H1 (cell line): Measurements from ENCODE around the gene PDCD10. TPM values are rescaled to one million over a fixed set of nuclear protein-coding genes. Genes with fewer than 3 reads are reported as not detected.

ENCODE experiments used
- CTCF ChIA-PET: fragments of 300-600 bp; sonication (Branson Sonifier 250); formaldehyde crosslinking; loops from one replicate; lab custom pipeline; 2021; ENCODE audit not compliant: partially characterized antibody; lab: Charles Lee
- POLR2A ChIA-PET: fragments of 300-600 bp; sonication (Branson Sonifier 250); formaldehyde crosslinking; loops from one replicate; lab custom pipeline; 2021; ENCODE audit warnings: inconsistent platforms; ENCODE audit not compliant: partially characterized antibody; lab: Charles Lee
- DNase-seq, 2 experiments: peaks; one replicate each; pipeline versions ENCODE4 v3.0.0 to v3.0.0-alpha.2; 2010 to 2022; ENCODE audit warnings: low spot score in 2 of 2, low read depth in 1 of 2, mixed read lengths in 1 of 2
- FAIRE-seq: peaks from 2 replicates; lab custom pipeline; 2011; peaks lifted over from hg19 to GRCh38; lab: Jason Lieb, UNC
- H2AFZ ChIP-seq: 2 replicates; pipeline ENCODE4 v1.8.1; 2012; ENCODE audit warnings: low read length, inconsistent platforms
- H2AK5ac ChIP-seq: 2 replicates; pipeline ENCODE4 v1.6.1; 2013; ENCODE audit warnings: low read depth, low read length
- H2BK120ac ChIP-seq: replicated peaks from 2 replicates; pipeline ENCODE3; 2013; ENCODE audit warnings: low read depth, low read length, inconsistent platforms
- H2BK12ac ChIP-seq: 2 replicates; pipeline ENCODE4 v1.6.1; 2013; ENCODE audit warnings: low read depth, low read length
- H2BK15ac ChIP-seq: 2 replicates; pipeline ENCODE4 v1.6.1; 2013; ENCODE audit warnings: low read length
- H2BK20ac ChIP-seq: 2 replicates; pipeline ENCODE4 v1.6.1; 2013; ENCODE audit warnings: low read length
- H2BK5ac ChIP-seq: 2 replicates; pipeline ENCODE4 v1.6.1; 2013; ENCODE audit warnings: low read depth, low read length
- H3K14ac ChIP-seq: 2 replicates; pipeline ENCODE4 v1.6.1; 2013; ENCODE audit warnings: inconsistent platforms; ENCODE audit not compliant: insufficient read length
- H3K18ac ChIP-seq: 2 replicates; pipeline ENCODE4 v1.6.1; 2013; ENCODE audit warnings: low read length; ENCODE audit errors: extremely low read depth
- H3K23ac ChIP-seq: 2 replicates; pipeline ENCODE4 v1.6.1; 2013; ENCODE audit warnings: inconsistent platforms; ENCODE audit not compliant: insufficient read length
- H3K23me2 ChIP-seq: 2 replicates; pipeline ENCODE4 v1.6.1; 2013; ENCODE audit warnings: low read depth, low read length
- H3K27ac ChIP-seq: 2 replicates; pipeline ENCODE4 v1.6.1; 2011; ENCODE audit warnings: low read depth, low read length, inconsistent platforms
- H3K27me3 ChIP-seq, 4 experiments: replicated peaks in 1 of 4; 1 replicate in 1 of 4; 2 replicates in 3 of 4; pipeline versions ENCODE4 v1.6.1 to v1.8.1; 2011 to 2013; ENCODE audit warnings: low read length in 3 of 4, mild to moderate bottlenecking in 3 of 4, inconsistent platforms in 2 of 4, mixed read lengths in 2 of 4, moderate library complexity in 1 of 4; ENCODE audit not compliant: control insufficient read depth in 3 of 4, insufficient read depth in 3 of 4; ENCODE audit errors: extremely low read depth in 1 of 4
- H3K36me3 ChIP-seq, 4 experiments: 2 replicates each; pipeline versions ENCODE4 v1.6.1 to v1.8.1; 2011 to 2013; ENCODE audit warnings: mild to moderate bottlenecking in 4 of 4, low read length in 3 of 4, moderate library complexity in 2 of 4, control low read depth in 1 of 4, inconsistent platforms in 1 of 4; ENCODE audit not compliant: insufficient read depth in 4 of 4, control insufficient read depth in 2 of 4
- H3K4ac ChIP-seq: replicated peaks from 2 replicates; pipeline ENCODE3; 2013; ENCODE audit warnings: low read length, low read depth, mixed read lengths, inconsistent platforms; ENCODE audit not compliant: insufficient read length
- H3K4me1 ChIP-seq, 4 experiments: replicated peaks in 1 of 4; 1 replicate in 1 of 4; 2 replicates in 3 of 4; pipeline versions ENCODE4 v1.6.1 to v1.8.1; 2011 to 2013; ENCODE audit warnings: low read length in 3 of 4, inconsistent platforms in 2 of 4, mixed read lengths in 1 of 4; ENCODE audit not compliant: insufficient read depth in 4 of 4, control insufficient read depth in 3 of 4
- H3K4me2 ChIP-seq, 2 experiments: 2 replicates each; pipeline versions ENCODE4 v1.6.1 to v1.8.1; 2011 to 2013; ENCODE audit warnings: low read depth in 2 of 2, low read length in 2 of 2, control low read depth in 1 of 2, inconsistent platforms in 1 of 2, mild to moderate bottlenecking in 1 of 2; ENCODE audit not compliant: insufficient read depth in 1 of 2
- H3K4me3 ChIP-seq, 4 experiments: fragments of 200-600, 300-600 bp in 1 of 4; sonication (generic), shearing (Covaris generic), sonication (Bioruptor Twin) in 1 of 4; 2 replicates each; pipeline versions ENCODE4 v1.5.1 to v1.8.1; 2011 to 2016; ENCODE audit warnings: low read length in 4 of 4, low read depth in 3 of 4, control low read depth in 2 of 4, inconsistent platforms in 2 of 4, mild to moderate bottlenecking in 2 of 4, mixed read lengths in 1 of 4, moderate library complexity in 1 of 4; ENCODE audit not compliant: insufficient read depth in 2 of 4; ENCODE audit errors: extremely low read depth in 1 of 4
- H3K56ac ChIP-seq: replicated peaks from 2 replicates; pipeline ENCODE3; 2013; ENCODE audit warnings: low read depth, mild to moderate bottlenecking, mixed read lengths, low read length, inconsistent platforms; ENCODE audit not compliant: insufficient read length
- H3K79me1 ChIP-seq: 2 replicates; pipeline ENCODE4 v1.6.1; 2013; ENCODE audit warnings: low read depth, low read length, control low read depth
- H3K79me2 ChIP-seq, 2 experiments: 2 replicates each; pipeline versions ENCODE4 v1.6.1 to v1.8.1; 2012 to 2013; ENCODE audit warnings: low read length in 2 of 2, mild to moderate bottlenecking in 2 of 2, inconsistent platforms in 1 of 2; ENCODE audit not compliant: insufficient read depth in 2 of 2, control insufficient read depth in 1 of 2
- H3K9ac ChIP-seq, 4 experiments: replicated peaks in 1 of 4; 1 replicate in 1 of 4; 2 replicates in 3 of 4; pipeline versions ENCODE4 v1.6.1 to v1.8.1; 2011 to 2013; ENCODE audit warnings: low read depth in 3 of 4, low read length in 3 of 4, control low read depth in 2 of 4, mild to moderate bottlenecking in 2 of 4, moderate library complexity in 2 of 4, inconsistent platforms in 1 of 4; ENCODE audit errors: extremely low read depth in 1 of 4
- H3K9me3 ChIP-seq, 2 experiments: 2 replicates each; pipeline versions ENCODE4 v1.6.1 to v1.8.1; 2012 to 2013; ENCODE audit warnings: mild to moderate bottlenecking in 2 of 2, moderate library complexity in 2 of 2, control low read depth in 1 of 2, inconsistent platforms in 1 of 2, low read depth in 1 of 2, low read length in 1 of 2, mixed read lengths in 1 of 2; ENCODE audit not compliant: insufficient read depth in 2 of 2
- H4K20me1 ChIP-seq, 2 experiments: replicated peaks in 1 of 2; 2 replicates each; pipeline versions ENCODE3 to v1.8.1; 2011 to 2013; ENCODE audit warnings: inconsistent platforms in 2 of 2, low read length in 2 of 2, mild to moderate bottlenecking in 1 of 2; ENCODE audit not compliant: insufficient read depth in 2 of 2, control insufficient read depth in 1 of 2
- H4K5ac ChIP-seq: 2 replicates; pipeline ENCODE4 v1.6.1; 2013; ENCODE audit warnings: low read length, low read depth, mixed read lengths, inconsistent platforms; ENCODE audit not compliant: insufficient read length
- H4K8ac ChIP-seq: 2 replicates; pipeline ENCODE4 v1.8.0; 2013; ENCODE audit warnings: mild to moderate bottlenecking, moderate library complexity, low read length, inconsistent platforms; ENCODE audit not compliant: insufficient read depth; ENCODE audit errors: extremely low read depth
- H4K91ac ChIP-seq: replicated peaks from 2 replicates; pipeline ENCODE3; 2013; ENCODE audit warnings: low read length, mixed read lengths, inconsistent platforms; ENCODE audit not compliant: insufficient read length
- CBX5 ChIP-seq: fragments of 300-800, 300-1000 bp; sonication (generic); IDR thresholded peaks from 2 replicates; pipeline ENCODE4 v1.7.1; 2016; ENCODE audit warnings: antibody characterized with exemption, low read length, low read depth
- KDM1A ChIP-seq: fragments of 200-600, 300-600 bp; sonication (generic); IDR thresholded peaks from 2 replicates; pipeline ENCODE4 v1.7.1; 2016; ENCODE audit warnings: mild to moderate bottlenecking, low read length, borderline replicate concordance
- WGBS, 2 experiments: shearing (Covaris generic) in 1 of 2; methylation state at CpG; one replicate each; pipeline versions ENCODE4 v1.1.6 to v1.1.7; 2013 to 2015; ENCODE audit warnings: low lambda C conversion rate in 2 of 2, mixed read lengths in 2 of 2, inconsistent platforms in 1 of 2, low coverage in 1 of 2, missing lambda C conversion rate in 1 of 2; ENCODE audit not compliant: insufficient replicate concordance in 2 of 2, insufficient coverage in 1 of 2, insufficient read length in 1 of 2; ENCODE audit errors: extremely low coverage in 1 of 2, missing lambda C conversion rate in 1 of 2; 5-methylcytosine and 5-hydroxymethylcytosine counted together
- polyA plus RNA-seq, 7 experiments: library from polyadenylated mRNA; depleted of rRNA in 3 of 7; stranded (reverse) in 5 of 7; unstranded in 2 of 7; fragments of >200 nt in 5 of 7; fragments of 200-250 nt in 2 of 7; gene quantifications; 1 replicate in 5 of 7; 2 replicates in 1 of 7; 4 replicates in 1 of 7; pipeline versions ENCODE4 v1.2.1 to v1.2.3, GENCODE V29; 2011 to 2013; ENCODE audit warnings: missing spikeins in 2 of 7, mixed read lengths in 2 of 7
- total RNA-seq: library from RNA; stranded (reverse); fragmentation: NEBNext Ultra II Directional; extraction: Animal tissue kit (Norgen Biotek cat#: 25700); gene quantifications from 2 replicates; pipeline ENCODE4 v1.2.1, GENCODE V29; 2021

PDCD10 gene
- total and polyA plus RNA-seq, 2 of the 8 experiments (the other 6 are each of a cell fraction or from before 2014, with no cell fraction given), result 52.0 to 76.6 TPM

DNA sequence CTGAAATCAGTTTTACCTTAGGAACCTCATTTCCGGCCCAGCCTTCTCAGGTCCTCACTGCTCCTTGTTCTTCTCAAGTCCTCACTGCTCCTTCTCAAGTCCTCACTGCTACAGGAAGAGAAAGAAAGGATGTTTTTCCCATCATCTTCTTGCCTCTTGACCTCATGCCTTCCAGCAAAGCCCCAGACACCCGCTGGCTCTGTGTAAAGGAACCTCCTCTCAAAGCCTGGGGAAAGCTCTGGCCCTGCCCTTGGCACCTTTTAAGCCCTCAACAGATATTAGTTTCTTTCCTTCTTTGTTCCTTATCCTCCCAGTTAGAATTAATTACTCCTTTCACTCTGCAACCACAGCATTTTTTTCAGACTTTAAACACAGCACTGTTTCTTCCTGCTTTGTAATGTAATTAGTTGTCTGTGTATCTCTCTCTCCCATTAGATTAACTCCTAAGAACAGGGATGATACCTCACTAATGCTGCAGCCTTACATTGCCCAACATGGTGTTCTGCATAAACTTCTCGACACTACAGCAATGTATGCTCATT, 76.9 kb downstream of the PDCD10 start:
- H3K14ac ChIP-seq, result no peak overlapping the region
- no peak overlapping the region for H2BK120ac ChIP-seq
- H4K91ac ChIP-seq, result no peak overlapping the region
- no peak overlapping the region for H2AK5ac ChIP-seq
- ChIA-PET POLR2A (interaction anchor here (0.9 to 1.0 kb wide), 2 partner anchors 11 to 16 kb away, joined by 3 read pairs; no protein-coding TSS in a partner anchor), CTCF (interaction anchor here (1.1 kb wide), 1 partner anchor 11 kb away, joined by 3 read pairs; no protein-coding TSS in a partner anchor)
- TF ChIP-seq KDM1A, result no peak
- TF ChIP-seq CBX5, result no peak
- no peak for FAIRE-seq
- H4K20me1 ChIP-seq, result no peaks in the 10 kb centered on the region
- H4K8ac ChIP-seq, result no peak overlapping the region
- peak overlapping the region; percentile 98 for H2AFZ ChIP-seq
- 63% methylated on average over 3 of the region's 3 CpGs; no CpG with 5 or more reads in 1 of the 2 experiments for WGBS, 2 experiments
- H2BK5ac ChIP-seq, result 0 out of 2 replicates have a peak overlapping the region, but pooled peaks have one; percentile 30
- H3K9me3 ChIP-seq, result peaks cover 0 to 4% of the 10 kb centered on the region in 2 experiments; a peak in 1 of 4 replicates
- no peak overlapping the region for H3K27ac ChIP-seq
- peaks cover 3 to 10% (median 8%) of the 10 kb centered on the region in 4 experiments; a peak in 5 of 7 replicates for H3K4me1 ChIP-seq
- no peaks in the 10 kb centered on the region for H3K79me2 ChIP-seq
- H3K18ac ChIP-seq, result no peak overlapping the region
- no peaks in the 10 kb centered on the region for H3K23me2 ChIP-seq
- 0 out of 2 replicates have a peak overlapping the region, but pooled peaks have one; percentile 9 for H2BK20ac ChIP-seq
- DNase-seq, result no peak
- no peak overlapping the region; a peak in 1 of 7 replicates for H3K9ac ChIP-seq
- H3K79me1 ChIP-seq, result no peaks in the 10 kb centered on the region
- no peak overlapping the region for H3K4ac ChIP-seq
- no peak overlapping the region for H3K23ac ChIP-seq
- H3K4me3 ChIP-seq, result no peak overlapping the region
- H3K56ac ChIP-seq, result no peak overlapping the region
- H3K4me2 ChIP-seq, result no peak overlapping the region; a peak in 1 of 4 replicates
- no peaks in the 10 kb centered on the region for H3K36me3 ChIP-seq
- H3K27me3 ChIP-seq, result no peaks in the 10 kb centered on the region
- peak overlapping the region; percentile 46; the same call in 1 of the 2 replicates for H2BK12ac ChIP-seq
- no peak overlapping the region for H4K5ac ChIP-seq
- H2BK15ac ChIP-seq, result no peak overlapping the region
